Mesothelial cell of epicardium (in vitro differentiated cells): ENCODE data around the gene NFE2L2. TPM values are rescaled to one million over a fixed set of nuclear protein-coding genes. Genes with fewer than 3 reads are reported as not detected.
A peak's percentile ranks its signal among the peaks of the same experiment; 100 is the strongest.
"Not testable (repeated sequence)": the region's sequence is repeated elsewhere in the genome, so short reads cannot be mapped to it uniquely, and the experiment has no call there.

ENCODE experiments used
- DNase-seq, 2 experiments: peaks; one replicate each; pipeline ENCODE4 v3.0.0; 2021; ENCODE audit warnings: low spot score in 2 of 2; ENCODE audit not compliant: unreplicated experiment in 2 of 2
- H3K27ac Mint-ChIP-seq: 2 replicates; pipeline ENCODE4 v1.8.0; 2021; ENCODE audit warnings: mixed read lengths
- H3K27me3 Mint-ChIP-seq: 2 replicates; pipeline ENCODE4 v1.8.0; 2021; ENCODE audit warnings: low read depth, mixed read lengths
- H3K36me3 Mint-ChIP-seq: 2 replicates; pipeline ENCODE4 v1.8.0; 2021; ENCODE audit warnings: mixed read lengths
- H3K4me1 Mint-ChIP-seq: 2 replicates; pipeline ENCODE4 v1.8.0; 2021; ENCODE audit warnings: mixed read lengths
- H3K4me3 Mint-ChIP-seq: 2 replicates; pipeline ENCODE4 v1.8.0; 2021; ENCODE audit warnings: mild to moderate bottlenecking, moderate library complexity, mixed read lengths
- H3K9me3 Mint-ChIP-seq: 2 replicates; pipeline ENCODE4 v1.8.0; 2021; ENCODE audit warnings: mixed read lengths
- CTCF ChIP-seq: fragments of 200-600 bp; sonication (generic); IDR thresholded peaks from one replicate; pipeline ENCODE4 v1.5.0; 2021; ENCODE audit warnings: antibody characterized with exemption; ENCODE audit not compliant: unreplicated experiment
- total RNA-seq: library from RNA; stranded (reverse); gene quantifications from 3 replicates; pipeline ENCODE4 v1.2.1, GENCODE V29; 2021

NFE2L2 gene
- total RNA-seq, 1 donor from 2014 or later, result 93.9 TPM

GRCh38 chr2:177192788-177193187, 71.7 kb downstream of the NFE2L2 start:
- no peak overlapping the region for H3K4me3 Mint-ChIP-seq
- no peak for TF ChIP-seq CTCF
- peaks cover 11% of the 10 kb centered on the region for H3K4me1 Mint-ChIP-seq

GRCh38 chr2:177190941-177191340, 73.6 kb downstream of the NFE2L2 start:
- H3K36me3 Mint-ChIP-seq, result no peaks in the 10 kb centered on the region
- H3K4me1 Mint-ChIP-seq, result peaks cover 11% of the 10 kb centered on the region
- no peaks in the 10 kb centered on the region for H3K27me3 Mint-ChIP-seq
- H3K27ac Mint-ChIP-seq, result no peak overlapping the region
- H3K4me3 Mint-ChIP-seq, result no peak overlapping the region
- H3K9me3 Mint-ChIP-seq, result no peaks in the 10 kb centered on the region
- no peak for DNase-seq
- no peak for TF ChIP-seq CTCF

More at GRCh38 chr2:177192788-177193187, 71.7 kb downstream of the NFE2L2 start:
- H3K36me3 Mint-ChIP-seq, result no peaks in the 10 kb centered on the region
- H3K9me3 Mint-ChIP-seq, result no peaks in the 10 kb centered on the region
- DNase-seq, result no peak
- H3K27ac Mint-ChIP-seq, result no peak overlapping the region
- H3K27me3 Mint-ChIP-seq, result no peaks in the 10 kb centered on the region

GRCh38 chr2:177188482-177189469, 75.8 kb downstream of the NFE2L2 start:
- no peaks in the 10 kb centered on the region for H3K9me3 Mint-ChIP-seq
- H3K4me3 Mint-ChIP-seq, result no peak overlapping the region
- H3K27ac Mint-ChIP-seq, result peak overlapping the region; percentile 34
- H3K36me3 Mint-ChIP-seq, result no peaks in the 10 kb centered on the region
- no peak for DNase-seq
- TF ChIP-seq CTCF, result no peak
- H3K27me3 Mint-ChIP-seq, result no peaks in the 10 kb centered on the region
- peaks cover 11% of the 10 kb centered on the region for H3K4me1 Mint-ChIP-seq

- no peak overlapping the region for H3K27ac Mint-ChIP-seq
- H3K4me3 Mint-ChIP-seq, result no peak overlapping the region
- H3K4me1 Mint-ChIP-seq, result peaks cover 11% of the 10 kb centered on the region
- no peaks in the 10 kb centered on the region for H3K36me3 Mint-ChIP-seq
- no peaks in the 10 kb centered on the region for H3K27me3 Mint-ChIP-seq
- no peak for DNase-seq
- no peak for TF ChIP-seq CTCF
- H3K9me3 Mint-ChIP-seq, result no peaks in the 10 kb centered on the region
Measured at GRCh38 chr2:177187631-177188312, 76.8 kb downstream of the NFE2L2 start.

GRCh38 chr2:177186038-177186437, 78.5 kb downstream of the NFE2L2 start:
- H3K9me3 Mint-ChIP-seq, H3K27me3 Mint-ChIP-seq, DNase-seq, H3K36me3 Mint-ChIP-seq, H3K27ac Mint-ChIP-seq, H3K4me3 Mint-ChIP-seq: not testable (repeated sequence)
- peaks cover 11% of the 10 kb centered on the region for H3K4me1 Mint-ChIP-seq

GRCh38 chr2:177184606-177185005, 79.9 kb downstream of the NFE2L2 start:
- no peak for DNase-seq
- H3K4me3 Mint-ChIP-seq, result no peak overlapping the region
- no peak for TF ChIP-seq CTCF
- H3K4me1 Mint-ChIP-seq, result peaks cover 11% of the 10 kb centered on the region
- H3K36me3 Mint-ChIP-seq, result no peaks in the 10 kb centered on the region
- H3K27me3 Mint-ChIP-seq, result no peaks in the 10 kb centered on the region
- H3K27ac Mint-ChIP-seq, result no peak overlapping the region
- H3K9me3 Mint-ChIP-seq, result no peaks in the 10 kb centered on the region
